Common myeloid progenitor, CD34-positive (primary cell): Measurements from ENCODE around the gene SFTPB.

Source experiments
- CTCF ChIA-PET: fragments of 350-600 bp; sonication (Branson Sonifier 250); formaldehyde crosslinking; loops from one replicate; lab custom pipeline; 2021; ENCODE audit warnings: antibody characterized with exemption; lab: Charles Lee
- POLR2A ChIA-PET: fragments of 350-600 bp; sonication (Branson Sonifier 250); formaldehyde crosslinking; loops from one replicate; lab custom pipeline; 2021; ENCODE audit warnings: antibody characterized with exemption; lab: Charles Lee
- DNase-seq, 3 donors: peaks; one replicate each; pipeline versions ENCODE4 v3.0.0 to v3.0.0-alpha.2; 2013
- H3K27ac ChIP-seq, 2 experiments: 1 replicate in 1 of 2; 2 replicates in 1 of 2; pipeline ENCODE4 v1.7.0; 2013; ENCODE audit warnings: inconsistent platforms in 2 of 2, low read length in 2 of 2, mild to moderate bottlenecking in 2 of 2, low read depth in 1 of 2, moderate library complexity in 1 of 2; ENCODE audit not compliant: severe bottlenecking in 2 of 2, insufficient read depth in 1 of 2, poor library complexity in 1 of 2
- H3K27me3 ChIP-seq, 5 experiments: replicated peaks in 2 of 5; 1 replicate in 3 of 5; 2 replicates in 2 of 5; pipeline versions ENCODE4 v1.6.1 to v1.7.0; 2013; ENCODE audit warnings: low read length in 4 of 5, mild to moderate bottlenecking in 2 of 5, moderate library complexity in 2 of 5, inconsistent platforms in 1 of 5; ENCODE audit not compliant: insufficient read depth in 5 of 5, control insufficient read depth in 4 of 5
- H3K36me3 ChIP-seq, 4 experiments: 1 replicate in 2 of 4; 2 replicates in 2 of 4; pipeline versions ENCODE4 v1.6.1 to v1.7.0; 2013; ENCODE audit warnings: low read length in 3 of 4, control low read depth in 1 of 4, mild to moderate bottlenecking in 1 of 4; ENCODE audit not compliant: control insufficient read depth in 4 of 4, insufficient read depth in 4 of 4
- H3K4me1 ChIP-seq, 4 experiments: 1 replicate in 3 of 4; 2 replicates in 1 of 4; pipeline versions ENCODE4 v1.6.1 to v1.7.1; 2013; ENCODE audit warnings: low read length in 3 of 4, mild to moderate bottlenecking in 3 of 4, control low read depth in 1 of 4, inconsistent platforms in 1 of 4, moderate library complexity in 1 of 4; ENCODE audit not compliant: control insufficient read depth in 4 of 4, insufficient read depth in 4 of 4; ENCODE audit errors: control extremely low read depth in 1 of 4
- H3K4me3 ChIP-seq, 7 experiments: 1 replicate in 4 of 7; 2 replicates in 3 of 7; pipeline versions ENCODE4 v1.5.1 to v1.7.0; 2013; ENCODE audit warnings: mild to moderate bottlenecking in 7 of 7, low read length in 6 of 7, moderate library complexity in 6 of 7, inconsistent platforms in 2 of 7, low read depth in 2 of 7, control low read depth in 1 of 7; ENCODE audit not compliant: insufficient read depth in 4 of 7, control insufficient read depth in 1 of 7; ENCODE audit errors: extremely low read depth in 1 of 7
- H3K9me3 ChIP-seq, 5 experiments: 1 replicate in 4 of 5; 2 replicates in 1 of 5; pipeline versions ENCODE4 v1.6.1 to v1.7.1; 2013; ENCODE audit warnings: low read length in 4 of 5, mild to moderate bottlenecking in 2 of 5, inconsistent platforms in 1 of 5, low read depth in 1 of 5, moderate library complexity in 1 of 5; ENCODE audit not compliant: control insufficient read depth in 4 of 5, insufficient read depth in 2 of 5; ENCODE audit errors: control extremely low read depth in 1 of 5
- WGBS: methylation state at CpG from one replicate; pipeline ENCODE4 v1.1.5; 2013; ENCODE audit not compliant: insufficient coverage; 5-methylcytosine and 5-hydroxymethylcytosine counted together

The SFTPB gene

DNA sequence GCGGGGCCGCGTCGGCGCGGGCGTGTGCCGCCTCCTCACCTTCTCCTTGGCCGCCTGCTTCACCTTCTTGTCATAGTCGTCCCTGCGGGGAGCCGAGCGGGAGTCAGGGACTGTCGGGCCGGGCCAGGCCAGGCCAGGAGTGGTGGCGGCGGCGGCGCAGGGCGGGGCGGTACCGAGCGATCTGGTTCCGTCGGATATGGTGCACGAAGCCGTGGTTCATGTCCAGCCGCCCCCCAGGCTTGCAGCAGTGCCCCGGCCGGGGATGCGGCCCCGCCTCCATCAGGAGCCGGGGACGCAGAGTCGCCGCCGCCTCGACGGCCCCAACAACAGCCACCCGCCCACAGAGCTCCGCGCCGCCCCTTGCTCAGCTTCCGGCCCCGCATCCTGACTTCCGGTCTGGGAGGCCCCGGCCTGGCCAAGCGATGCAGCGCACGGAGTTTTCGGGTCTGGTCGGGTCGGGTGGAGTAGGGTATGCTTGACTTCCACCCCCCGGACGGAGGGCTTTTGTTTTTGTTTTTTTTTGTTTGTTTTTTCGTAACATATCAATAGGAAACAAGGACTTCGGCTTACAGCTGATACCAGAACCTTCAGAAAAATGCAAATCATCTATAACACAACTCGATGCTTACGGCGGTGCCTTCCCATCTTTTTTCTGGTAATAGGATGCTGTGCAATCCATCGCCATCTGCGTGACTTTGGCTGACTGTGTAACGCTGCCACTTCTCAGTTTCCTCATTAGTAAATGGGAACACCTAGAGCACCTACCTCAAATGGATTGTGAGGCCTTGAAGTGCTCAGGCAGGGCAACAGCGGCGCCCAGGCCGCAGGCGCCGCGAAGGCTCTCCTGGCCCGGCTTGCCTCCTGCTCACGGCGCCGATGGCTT lies 56.1 kb downstream of the SFTPB start, which contains the start of gene C2orf68:
Gene C2orf68, minus strand, starts transcription at position 362 of the 883 bp plus-strand sequence. Its CDS starts 82 bp downstream, at position 280.
- POLR2A ChIA-PET: interaction anchor here (0.5 to 1.5 kb wide), 4 partner anchors 10 to 84 kb away, joined by 3 to 7 read pairs (median 4); partner anchors contain the start of gene TMEM150A
- Histone ChIP-seq H3K27ac (peak within 1 kb of the TSS; percentile 66 to 89), H3K4me1 (peaks cover 5 to 28% (median 14%) of the 10 kb centered on the region in 4 experiments), H3K9me3 (no peaks in the 10 kb centered on the region), H3K27me3 (no peaks in the 10 kb centered on the region), H3K4me3 (peak within 1 kb of the TSS; percentile 76 to 96 (median 88)), H3K36me3 (peaks cover 12 to 27% (median 25%) of the 10 kb centered on the region in 4 experiments)
- CTCF ChIA-PET: interaction anchor here (1.0 to 1.5 kb wide), 5 partner anchors 10 to 51 kb away, joined by 3 to 4 read pairs (median 3); partner anchors contain the start of gene GGCX
- WGBS: 13% methylated on average over 54 of the region's 73 CpGs
- peak; percentile 88 to 95 (median 94) for DNase-seq

DNA sequence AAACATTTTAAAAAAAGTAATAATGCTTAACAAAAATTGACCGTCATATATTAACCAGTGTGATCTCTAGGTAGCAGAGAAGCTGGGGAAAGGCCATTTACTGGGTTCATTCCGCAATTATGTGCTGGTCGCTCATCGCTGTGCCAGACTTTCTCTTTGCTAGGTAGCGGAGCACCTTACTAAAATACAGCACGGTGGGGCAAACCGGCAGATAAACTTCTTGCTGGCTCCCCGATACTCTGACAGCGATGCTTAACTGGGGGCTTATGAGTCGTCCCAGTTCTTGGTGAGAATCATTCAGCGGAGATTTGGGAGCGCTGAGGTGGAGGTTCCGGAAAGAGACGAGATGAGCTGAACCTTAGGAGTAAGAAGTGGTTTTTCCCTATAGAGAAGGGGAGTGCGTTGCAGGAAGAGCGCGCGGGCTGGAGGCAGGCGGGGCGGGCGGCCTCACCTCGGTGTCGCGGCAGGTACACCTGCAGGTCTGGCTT lies 56.7 kb downstream of the SFTPB start:
- Histone ChIP-seq H3K4me1 (peaks cover 5 to 24% (median 12%) of the 10 kb centered on the region in 4 experiments), H3K4me3 (peak overlapping the region; percentile 76 to 96 (median 88)), H3K36me3 (peaks cover 13 to 31% (median 27%) of the 10 kb centered on the region in 4 experiments), H3K27ac (peak overlapping the region; percentile 66 to 89), H3K27me3 (no peaks in the 10 kb centered on the region), H3K9me3 (no peaks in the 10 kb centered on the region)
- CTCF ChIA-PET: interaction anchor here (1.0 to 1.5 kb wide), 5 partner anchors 10 to 51 kb away, joined by 3 to 4 read pairs (median 3); partner anchors contain the start of gene GGCX
- DNase-seq: no peak
- 12% methylated on average over 20 of the region's 24 CpGs for WGBS
- POLR2A ChIA-PET: interaction anchor here (0.7 to 1.5 kb wide), 3 partner anchors 9 to 83 kb away, joined by 3 to 7 read pairs (median 5); partner anchors contain the start of gene TMEM150A
